SK-N-SH (cell line): ENCODE data around the gene SRGN. TPM values are rescaled to one million over a fixed set of nuclear protein-coding genes. Genes with fewer than 3 reads are reported as not detected.

Experiments
- CTCF ChIA-PET: fragments of 300-600, 350-600 bp; formaldehyde crosslinking; extraction: SDS; loops from one replicate; lab custom pipeline; 2021; lab: Yijun Ruan, JAX
- POLR2A ChIA-PET: fragments of 350-600 bp; sonication (Branson Sonifier 250); formaldehyde crosslinking; extraction: SDS; loops from one replicate; lab custom pipeline; 2020; ENCODE audit warnings: antibody characterized with exemption, inconsistent platforms; lab: Yijun Ruan, JAX
- DNase-seq: peaks from one replicate; pipeline ENCODE4 v3.0.0; 2012
- H2AFZ ChIP-seq: fragments of 200-600 bp; sonication (generic); 2 replicates; pipeline ENCODE4 v1.8.1; 2016; ENCODE audit warnings: antibody characterized with exemption, mild to moderate bottlenecking, low read depth
- H3F3A ChIP-seq: fragments of 200-600 bp; sonication (generic); replicated peaks from 2 replicates; pipeline ENCODE3; 2016; ENCODE audit warnings: antibody characterized with exemption, mild to moderate bottlenecking; ENCODE audit not compliant: insufficient read depth
- H3K27ac ChIP-seq, 2 experiments: fragments of 200-500 bp in 1 of 2; fragments of 200-600 bp in 1 of 2; sonication (Bioruptor generic) in 1 of 2; sonication (generic), shearing (Covaris generic) in 1 of 2; 2 replicates each; pipeline versions ENCODE4 v1.5.1 to v1.6.1; 2014 to 2016; ENCODE audit warnings: low read depth in 2 of 2, inconsistent platforms in 1 of 2, low read length in 1 of 2, mild to moderate bottlenecking in 1 of 2, mixed read lengths in 1 of 2
- H3K27me3 ChIP-seq: fragments of 200-600 bp; sonication (generic), shearing (Covaris generic); 2 replicates; pipeline ENCODE4 v1.6.1; 2016; ENCODE audit warnings: mixed run types; ENCODE audit not compliant: insufficient read depth
- H3K36me3 ChIP-seq, 2 experiments: fragments of 200-500 bp in 1 of 2; fragments of 200-600 bp in 1 of 2; sonication (Bioruptor generic) in 1 of 2; sonication (generic) in 1 of 2; replicated peaks in 1 of 2; 2 replicates each; pipeline versions ENCODE3 to v1.5.1; 2014 to 2016; ENCODE audit warnings: low read length in 1 of 2, mild to moderate bottlenecking in 1 of 2; ENCODE audit not compliant: insufficient read depth in 2 of 2, control insufficient read depth in 1 of 2
- H3K4me1 ChIP-seq, 2 experiments: fragments of 200-500 bp in 1 of 2; fragments of 200-600 bp in 1 of 2; sonication (Bioruptor generic) in 1 of 2; sonication (generic), shearing (Covaris generic) in 1 of 2; 2 replicates each; pipeline versions ENCODE4 v1.5.1 to v1.6.1; 2014 to 2016; ENCODE audit warnings: low read depth in 1 of 2, low read length in 1 of 2, mixed run types in 1 of 2; ENCODE audit not compliant: insufficient read depth in 2 of 2, control insufficient read depth in 1 of 2
- H3K4me2 ChIP-seq: fragments of 200-600 bp; sonication (generic), shearing (Covaris generic); 2 replicates; pipeline ENCODE4 v1.6.1; 2017; ENCODE audit warnings: mixed run types
- H3K4me3 ChIP-seq, 2 experiments: fragments of 200-500 bp in 1 of 2; fragments of 200-600 bp in 1 of 2; sonication (Bioruptor generic) in 1 of 2; sonication (generic), shearing (Covaris generic) in 1 of 2; 2 replicates each; pipeline versions ENCODE4 v1.5.1 to v1.8.1; 2014 to 2016; ENCODE audit warnings: low read depth in 2 of 2, inconsistent platforms in 1 of 2, low read length in 1 of 2, mild to moderate bottlenecking in 1 of 2, mixed read lengths in 1 of 2, moderate library complexity in 1 of 2
- H3K79me2 ChIP-seq: fragments of 200-600 bp; sonication (generic); 2 replicates; pipeline ENCODE4 v1.8.1; 2017; ENCODE audit warnings: mild to moderate bottlenecking; ENCODE audit not compliant: insufficient read depth
- H3K9ac ChIP-seq: fragments of 200-600 bp; sonication (generic); 2 replicates; pipeline ENCODE4 v1.6.1; 2017; ENCODE audit warnings: mixed run types
- H3K9me2 ChIP-seq: fragments of 200-600 bp; sonication (generic); 2 replicates; pipeline ENCODE4 v1.6.1; 2017; ENCODE audit warnings: mixed run types
- H3K9me3 ChIP-seq: fragments of 200-600 bp; sonication (generic); 2 replicates; pipeline ENCODE4 v1.6.1; 2017; ENCODE audit warnings: mixed run types, mild to moderate bottlenecking, moderate library complexity
- H4K20me1 ChIP-seq: fragments of 200-600 bp; sonication (generic); 2 replicates; pipeline ENCODE4 v1.6.1; 2017; ENCODE audit warnings: mild to moderate bottlenecking, mixed run types; ENCODE audit not compliant: insufficient read depth
- ELF1 ChIP-seq: IDR thresholded peaks from 2 replicates; pipeline ENCODE4 v1.4.0; 2012
- EP300 ChIP-seq, 2 experiments: IDR thresholded peaks; 2 replicates each; pipeline versions ENCODE4 v1.4.0 to v1.6.1; 2012; ENCODE audit warnings: borderline replicate concordance in 1 of 2, low read depth in 1 of 2, low read length in 1 of 2
- EZH2phosphoT487 ChIP-seq: fragments of 200-600 bp; sonication (generic); IDR thresholded peaks from 2 replicates; pipeline ENCODE4 v1.6.1; 2017; ENCODE audit warnings: low read depth, mixed run types, mild to moderate bottlenecking, antibody characterized with exemption, moderate library complexity, borderline replicate concordance
- FOXJ3 ChIP-seq: sonication (generic); formaldehyde crosslinking; IDR thresholded peaks from 2 replicates; pipeline ENCODE4 v1.5.1; 2020; ENCODE audit warnings: mild to moderate bottlenecking, missing genetic modification reagents
- FOXM1 ChIP-seq: IDR thresholded peaks from 2 replicates; pipeline ENCODE4 v1.4.0; 2012; ENCODE audit warnings: low read depth, mild to moderate bottlenecking
- JUND ChIP-seq: IDR thresholded peaks from 2 replicates; pipeline ENCODE4 v1.4.0; 2012
- MEF2A ChIP-seq: IDR thresholded peaks from 2 replicates; pipeline ENCODE4 v1.4.0; 2012; ENCODE audit warnings: low read depth, borderline replicate concordance
- SIN3A ChIP-seq: IDR thresholded peaks from 2 replicates; pipeline ENCODE4 v1.6.1; 2012; ENCODE audit warnings: low read depth, mild to moderate bottlenecking, low read length, moderate library complexity, borderline replicate concordance
- TCF12 ChIP-seq: IDR thresholded peaks from 2 replicates; pipeline ENCODE4 v1.4.0; 2012
- WGBS: methylation state at CpG from one replicate; pipeline ENCODE4 v1.1.6; 2017; ENCODE audit warnings: low lambda C conversion rate; 5-methylcytosine and 5-hydroxymethylcytosine counted together
- polyA plus RNA-seq, 3 experiments: library from polyadenylated mRNA; depleted of rRNA; stranded (reverse); fragments of >200 nt; gene quantifications; 2 replicates each; pipeline ENCODE4 v1.2.3, GENCODE V29; 2012
- TF ChIP-seq, protein P1 (sequence below): fragments of 200-600 bp; sonication (generic); IDR thresholded peaks from 2 replicates; pipeline ENCODE4 v1.6.1; 2017; ENCODE audit warnings: antibody characterized with exemption, mild to moderate bottlenecking, moderate library complexity
- TF ChIP-seq, protein P2 (sequence below): fragments of 150-350 bp; IDR thresholded peaks from 2 replicates; pipeline ENCODE4 v1.6.1; 2016; ENCODE audit warnings: mild to moderate bottlenecking, low read depth, low read length
- TF ChIP-seq, protein P3 (sequence below): IDR thresholded peaks from 2 replicates; pipeline ENCODE4 v1.4.0; 2012; ENCODE audit warnings: low read depth, borderline replicate concordance
- TF ChIP-seq, protein P4 (sequence below): IDR thresholded peaks from 2 replicates; pipeline ENCODE4 v1.4.0; 2012; ENCODE audit warnings: low read depth

The SRGN gene
- polyA plus RNA-seq, 1 of the 3 experiments (the other 2 are of a cell fraction), result 0.10 TPM

DNA sequence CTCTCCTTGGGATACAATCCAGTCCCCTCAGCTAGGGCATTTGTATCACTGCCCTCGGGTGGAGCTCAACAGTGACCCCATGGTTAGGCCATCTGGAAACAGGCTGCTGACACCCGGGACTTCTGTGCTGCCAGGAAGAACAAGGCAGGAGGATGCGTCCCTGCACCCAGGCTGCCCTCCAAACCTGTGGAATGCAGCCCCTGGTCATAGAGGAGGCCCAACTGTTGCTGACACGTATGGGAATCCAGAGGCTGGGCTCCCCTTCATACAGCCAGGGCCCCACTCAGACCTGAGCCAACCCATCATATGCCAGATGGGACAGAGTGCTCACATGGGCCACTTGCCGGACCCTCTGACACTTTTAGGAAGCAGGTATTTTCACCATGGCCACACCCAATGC lies 45.5 kb upstream of the SRGN start:
- Histone ChIP-seq H3K4me3 (no peak overlapping the region), H3K9me3 (no peaks in the 10 kb centered on the region), H3K36me3 (no peaks in the 10 kb centered on the region), H4K20me1 (no peaks in the 10 kb centered on the region), H3K4me1 (no peaks in the 10 kb centered on the region), H3K27me3 (no peaks in the 10 kb centered on the region), H3K4me2 (no peak overlapping the region), H3F3A (no peaks in the 10 kb centered on the region), H3K9me2 (no peaks in the 10 kb centered on the region), H3K79me2 (no peaks in the 10 kb centered on the region), H3K9ac (no peak overlapping the region), H2AFZ (no peak overlapping the region), H3K27ac (no peak overlapping the region)
- ChIA-PET POLR2A (no interaction called here), CTCF (no interaction called here)
- TF ChIP-seq, protein P1, sequence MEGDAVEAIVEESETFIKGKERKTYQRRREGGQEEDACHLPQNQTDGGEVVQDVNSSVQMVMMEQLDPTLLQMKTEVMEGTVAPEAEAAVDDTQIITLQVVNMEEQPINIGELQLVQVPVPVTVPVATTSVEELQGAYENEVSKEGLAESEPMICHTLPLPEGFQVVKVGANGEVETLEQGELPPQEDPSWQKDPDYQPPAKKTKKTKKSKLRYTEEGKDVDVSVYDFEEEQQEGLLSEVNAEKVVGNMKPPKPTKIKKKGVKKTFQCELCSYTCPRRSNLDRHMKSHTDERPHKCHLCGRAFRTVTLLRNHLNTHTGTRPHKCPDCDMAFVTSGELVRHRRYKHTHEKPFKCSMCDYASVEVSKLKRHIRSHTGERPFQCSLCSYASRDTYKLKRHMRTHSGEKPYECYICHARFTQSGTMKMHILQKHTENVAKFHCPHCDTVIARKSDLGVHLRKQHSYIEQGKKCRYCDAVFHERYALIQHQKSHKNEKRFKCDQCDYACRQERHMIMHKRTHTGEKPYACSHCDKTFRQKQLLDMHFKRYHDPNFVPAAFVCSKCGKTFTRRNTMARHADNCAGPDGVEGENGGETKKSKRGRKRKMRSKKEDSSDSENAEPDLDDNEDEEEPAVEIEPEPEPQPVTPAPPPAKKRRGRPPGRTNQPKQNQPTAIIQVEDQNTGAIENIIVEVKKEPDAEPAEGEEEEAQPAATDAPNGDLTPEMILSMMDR, result no peak
- TF ChIP-seq MEF2A (no peak), JUND (no peak)
- TF ChIP-seq, protein P2, sequence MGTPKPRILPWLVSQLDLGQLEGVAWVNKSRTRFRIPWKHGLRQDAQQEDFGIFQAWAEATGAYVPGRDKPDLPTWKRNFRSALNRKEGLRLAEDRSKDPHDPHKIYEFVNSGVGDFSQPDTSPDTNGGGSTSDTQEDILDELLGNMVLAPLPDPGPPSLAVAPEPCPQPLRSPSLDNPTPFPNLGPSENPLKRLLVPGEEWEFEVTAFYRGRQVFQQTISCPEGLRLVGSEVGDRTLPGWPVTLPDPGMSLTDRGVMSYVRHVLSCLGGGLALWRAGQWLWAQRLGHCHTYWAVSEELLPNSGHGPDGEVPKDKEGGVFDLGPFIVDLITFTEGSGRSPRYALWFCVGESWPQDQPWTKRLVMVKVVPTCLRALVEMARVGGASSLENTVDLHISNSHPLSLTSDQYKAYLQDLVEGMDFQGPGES, result no peak
- WGBS, result 14% methylated on average over 1 of the region's 5 CpGs
- DNase-seq, result no peak

DNA sequence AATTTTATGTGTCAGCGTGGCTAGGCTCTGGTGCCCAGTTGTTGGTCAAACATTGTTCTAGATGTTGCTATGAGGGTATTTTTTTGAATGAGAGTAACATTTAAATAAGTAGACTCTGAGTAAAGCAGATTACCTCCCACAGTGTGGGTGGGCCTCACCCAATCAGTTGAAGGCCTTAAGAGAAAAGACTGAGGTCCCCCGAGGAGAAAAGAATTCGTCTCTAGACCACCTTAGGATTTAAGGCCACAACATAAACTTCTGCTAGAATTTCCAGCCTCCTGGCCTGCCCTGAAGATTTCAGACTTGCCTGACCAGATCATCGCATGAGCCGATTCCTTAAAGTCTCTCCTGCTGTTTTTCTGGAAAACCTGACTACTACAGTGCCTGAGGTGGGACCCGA lies 45.1 kb upstream of the SRGN start:
- H2AFZ ChIP-seq, result no peak overlapping the region
- H3K27ac ChIP-seq, result no peak overlapping the region
- no peak overlapping the region for H3K4me2 ChIP-seq
- WGBS, result 74% methylated on average over 6 of the region's 6 CpGs
- no peaks in the 10 kb centered on the region for H3K36me3 ChIP-seq
- H3K4me1 ChIP-seq, result no peaks in the 10 kb centered on the region
- H4K20me1 ChIP-seq, result no peaks in the 10 kb centered on the region
- TF ChIP-seq, protein P3, sequence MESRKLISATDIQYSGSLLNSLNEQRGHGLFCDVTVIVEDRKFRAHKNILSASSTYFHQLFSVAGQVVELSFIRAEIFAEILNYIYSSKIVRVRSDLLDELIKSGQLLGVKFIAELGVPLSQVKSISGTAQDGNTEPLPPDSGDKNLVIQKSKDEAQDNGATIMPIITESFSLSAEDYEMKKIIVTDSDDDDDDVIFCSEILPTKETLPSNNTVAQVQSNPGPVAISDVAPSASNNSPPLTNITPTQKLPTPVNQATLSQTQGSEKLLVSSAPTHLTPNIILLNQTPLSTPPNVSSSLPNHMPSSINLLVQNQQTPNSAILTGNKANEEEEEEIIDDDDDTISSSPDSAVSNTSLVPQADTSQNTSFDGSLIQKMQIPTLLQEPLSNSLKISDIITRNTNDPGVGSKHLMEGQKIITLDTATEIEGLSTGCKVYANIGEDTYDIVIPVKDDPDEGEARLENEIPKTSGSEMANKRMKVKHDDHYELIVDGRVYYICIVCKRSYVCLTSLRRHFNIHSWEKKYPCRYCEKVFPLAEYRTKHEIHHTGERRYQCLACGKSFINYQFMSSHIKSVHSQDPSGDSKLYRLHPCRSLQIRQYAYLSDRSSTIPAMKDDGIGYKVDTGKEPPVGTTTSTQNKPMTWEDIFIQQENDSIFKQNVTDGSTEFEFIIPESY, result no peak
- TF ChIP-seq SIN3A (no peak), JUND (no peak), ELF1 (no peak), TCF12 (no peak), FOXJ3 (CRISPR knock-in tag) (no peak), EP300 (IDR thresholded peaks at IDR 0.05; ENCODE audit: borderline replicate concordance in 1 of 2, low read depth in 1 of 2, low read length in 1 of 2) (no peak), EZH2phosphoT487 (no peak), FOXM1 (no peak)
- TF ChIP-seq, protein P4, sequence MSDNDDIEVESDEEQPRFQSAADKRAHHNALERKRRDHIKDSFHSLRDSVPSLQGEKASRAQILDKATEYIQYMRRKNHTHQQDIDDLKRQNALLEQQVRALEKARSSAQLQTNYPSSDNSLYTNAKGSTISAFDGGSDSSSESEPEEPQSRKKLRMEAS, result no peak
- TF ChIP-seq, all 33 proteins: peak for 0
- Histone ChIP-seq H3K9ac (no peak overlapping the region), H3K9me2 (no peaks in the 10 kb centered on the region), H3K4me3 (no peak overlapping the region), H3K79me2 (no peaks in the 10 kb centered on the region), H3K9me3 (no peaks in the 10 kb centered on the region), H3K27me3 (no peaks in the 10 kb centered on the region), H3F3A (no peaks in the 10 kb centered on the region)
- POLR2A ChIA-PET, result no interaction called here
- DNase-seq, result no peak
- CTCF ChIA-PET, result interaction anchor here (0.8 kb wide), 1 partner anchor 350 kb away, joined by 3 read pairs; no protein-coding TSS in a partner anchor
